ENCODE results near the gene FAM241A. TPM values are rescaled to one million over a fixed set of nuclear protein-coding genes. Genes with fewer than 3 reads are reported as not detected.

The FAM241A gene
- polyA plus RNA-seq, 2 of the 4 experiments (the other 2 are of a cell fraction): 0.67 to 2.3 TPM

GRCh38 chr4:112196461-112196860, 51.2 kb downstream of the FAM241A start:
- DNase-seq (ENCODE audit: low read depth in 1 of 2, low spot score in 1 of 2) (no peak), ATAC-seq (no peak), FAIRE-seq (no peak)
- ChIA-PET POLR2A (no interaction called here), CTCF (no interaction called here)
- Histone ChIP-seq H3K27ac (no peak overlapping the region), H3K9me3 (no peaks in the 10 kb centered on the region), H3K4me1 (no peaks in the 10 kb centered on the region), H3K4me2 (no peak overlapping the region), H3K4me3 (no peak overlapping the region)
- TF ChIP-seq PBX3 (IDR thresholded peaks at IDR 0.05): no peak
- no peak for TF ChIP-seq FOSB (CRISPR knock-in tag; IDR thresholded peaks at IDR 0.05)
- TF ChIP-seq POLR2AphosphoS2 (conservative IDR thresholded peaks at IDR 0.05; ENCODE audit: low read length): no peak
- TF ChIP-seq CTCF (IDR thresholded peaks at IDR 0.05): no peak
- TF ChIP-seq JUN (IDR thresholded peaks at IDR 0.05): no peak
- TF ChIP-seq GATA3 (IDR thresholded peaks at IDR 0.05; ENCODE audit: borderline replicate concordance): no peak
- TF ChIP-seq ZNF302 (CRISPR knock-in tag; IDR thresholded peaks at IDR 0.05): no peak
- WGBS (ENCODE audit: missing lambda C conversion rate): 59% methylated on average over 1 of the region's 1 CpG

- Histone ChIP-seq H3K4me3 (no peak overlapping the region), H3K9me3 (no peaks in the 10 kb centered on the region), H3K4me2 (no peak overlapping the region), H3K27ac (no peak overlapping the region), H3K4me1 (no peaks in the 10 kb centered on the region)
- WGBS (ENCODE audit: missing lambda C conversion rate): 39% methylated on average over 1 of the region's 1 CpG
- no peak for FAIRE-seq
- POLR2A ChIA-PET: no interaction called here
- CTCF ChIA-PET: interaction anchor here (1.3 kb wide), 1 partner anchor 35 kb away, joined by 3 read pairs; no protein-coding TSS in a partner anchor
- TF ChIP-seq E2F6 (IDR thresholded peaks at IDR 0.05; ENCODE audit: borderline replicate concordance, low read depth) (no peak), NR3C1 (IDR thresholded peaks at IDR 0.05) (no peak), MAX (IDR thresholded peaks at IDR 0.05) (no peak), ZC3H11A (IDR thresholded peaks at IDR 0.05) (no peak), CEBPB (IDR thresholded peaks at IDR 0.05) (no peak), GATA3 (IDR thresholded peaks at IDR 0.05; ENCODE audit: borderline replicate concordance) (no peak), EHF (CRISPR knock-in tag; IDR thresholded peaks at IDR 0.05) (no peak), RFX5 (IDR thresholded peaks at IDR 0.05) (no peak), MAFK (IDR thresholded peaks at IDR 0.05; ENCODE audit: partially characterized antibody) (no peak), CBX2 (IDR thresholded peaks at IDR 0.05; ENCODE audit: borderline replicate concordance, low read depth) (no peak), HDAC2 (IDR thresholded peaks at IDR 0.05) (no peak), ATOH8 (CRISPR knock-in tag; IDR thresholded peaks at IDR 0.05; ENCODE audit: low read depth) (no peak), KDM1A (IDR thresholded peaks at IDR 0.05; ENCODE audit: low read depth) (no peak), BHLHE40 (IDR thresholded peaks at IDR 0.05; ENCODE audit: low read depth, low read length) (no peak), ZSCAN20 (CRISPR knock-in tag; IDR thresholded peaks at IDR 0.05) (no peak)
- no peak for DNase-seq (ENCODE audit: low read depth in 1 of 2, low spot score in 1 of 2)
- no peak for ATAC-seq
Observed at GRCh38 chr4:112199041-112199440, 53.8 kb downstream of the FAM241A start.

GRCh38 chr4:112201915-112202505, 56.8 kb downstream of the FAM241A start:
- ChIA-PET POLR2A (no interaction called here), CTCF (no interaction called here)
- no peak for FAIRE-seq
- no peak overlapping the region for H3K4me2 ChIP-seq
- no peaks in the 10 kb centered on the region for H3K9me3 ChIP-seq
- no peak for ATAC-seq
- no peak overlapping the region for H3K4me3 ChIP-seq
- no peak overlapping the region for H3K27ac ChIP-seq
- no peaks in the 10 kb centered on the region for H3K4me1 ChIP-seq
- DNase-seq (ENCODE audit: low read depth in 1 of 2, low spot score in 1 of 2): no peak
- TF ChIP-seq RFX5 (IDR thresholded peaks at IDR 0.05): no peak
- TF ChIP-seq FOXS1 (CRISPR knock-in tag; IDR thresholded peaks at IDR 0.05): no peak
- WGBS (ENCODE audit: missing lambda C conversion rate): 73% methylated on average over 4 of the region's 4 CpGs

Measured in A549 (cell line).